HepG2 (cell line): ENCODE measurements around the gene YIPF1.

ENCODE experiments used
- BHLHE40 ChIP-seq: IDR thresholded peaks from 2 replicates; pipeline ENCODE4 v1.6.1; 2011; ENCODE audit warnings: low read length, improper control_type of control experiment
- POLR2A ChIP-seq, 2 experiments: IDR thresholded peaks; 2 replicates each; pipeline ENCODE4 v1.6.1; 2011; ENCODE audit warnings: low read depth in 2 of 2, low read length in 2 of 2, mild to moderate bottlenecking in 1 of 2, moderate library complexity in 1 of 2; ENCODE audit not compliant: insufficient read depth in 1 of 2
- REXO4 ChIP-seq: sonication (generic); formaldehyde crosslinking; IDR thresholded peaks from 2 replicates; pipeline ENCODE4 v1.8.0; 2022; ENCODE audit warnings: missing genetic modification reagents, mild to moderate bottlenecking, borderline replicate concordance

- TF ChIP-seq REXO4 (CRISPR knock-in tag) (no peak), POLR2A (IDR thresholded peaks at IDR 0.05; ENCODE audit: insufficient read depth in 1 of 2, low read depth in 2 of 2, low read length in 2 of 2) (no peak), BHLHE40 (no peak)
Measured at GRCh38 chr1:53810497-53810896, 79.1 kb downstream of the YIPF1 start.
